Cerebellar nuclear complex (tissue), 1 donor: Measurements from ENCODE around the gene HIGD1B.
"Not testable (repeated sequence)": the region's sequence is repeated elsewhere in the genome, so short reads cannot be mapped to it uniquely, and the experiment has no call there.

Experiments used
- DNase-seq, 2 experiments: peaks; one replicate each; lab custom pipeline; 2025; lab: John Stamatoyannopoulos, UW

Gene HIGD1B

DNA sequence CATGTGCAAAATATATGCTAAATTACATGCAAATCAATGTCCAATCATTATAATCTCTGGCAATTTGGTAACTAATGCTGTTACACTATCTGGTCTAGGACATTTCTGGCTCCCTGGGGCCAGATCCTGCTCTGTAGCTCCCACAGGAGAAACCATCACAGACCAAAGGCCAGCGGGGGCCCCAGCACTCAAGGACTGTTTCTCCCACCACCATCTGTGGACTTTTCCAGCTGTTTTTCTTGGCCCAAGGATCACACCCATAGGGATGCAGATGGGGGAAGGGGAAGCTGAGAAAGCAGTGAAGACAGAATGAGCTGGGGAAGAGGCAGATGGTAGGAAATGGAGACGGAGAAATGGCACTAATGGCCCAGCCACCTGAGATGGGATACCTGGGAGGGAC lies at the start of gene HIGD1B:
TSS of gene HIGD1B (plus strand) at position 298 of the 400 bp plus-strand sequence. CDS start 270 bp downstream, outside the sequence.
- no peak for DNase-seq

DNA sequence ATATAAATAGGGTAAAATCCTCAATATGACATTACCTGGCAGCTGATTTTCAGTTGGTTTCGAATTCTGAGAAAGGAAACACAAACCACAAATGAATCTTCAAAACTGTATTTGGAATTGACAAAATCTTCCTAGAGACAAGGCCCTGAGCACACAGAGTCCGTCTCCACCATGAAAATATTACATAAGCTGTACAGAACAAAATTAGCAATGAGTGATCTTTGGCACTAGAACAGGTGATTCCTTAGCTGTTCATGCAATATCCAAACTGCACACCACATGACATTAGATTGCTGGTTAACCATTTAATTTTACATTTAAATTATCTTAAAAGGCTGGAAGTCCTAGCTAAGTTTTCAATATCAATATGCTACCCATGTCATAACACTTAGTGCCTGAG lies 49.3 kb upstream of the HIGD1B start:
- DNase-seq = peak in 1 of 2 experiments; percentile 19

- no peak for DNase-seq
Observed at GRCh38 chr17:44801880-44802279, 45.8 kb upstream of the HIGD1B start.

DNA sequence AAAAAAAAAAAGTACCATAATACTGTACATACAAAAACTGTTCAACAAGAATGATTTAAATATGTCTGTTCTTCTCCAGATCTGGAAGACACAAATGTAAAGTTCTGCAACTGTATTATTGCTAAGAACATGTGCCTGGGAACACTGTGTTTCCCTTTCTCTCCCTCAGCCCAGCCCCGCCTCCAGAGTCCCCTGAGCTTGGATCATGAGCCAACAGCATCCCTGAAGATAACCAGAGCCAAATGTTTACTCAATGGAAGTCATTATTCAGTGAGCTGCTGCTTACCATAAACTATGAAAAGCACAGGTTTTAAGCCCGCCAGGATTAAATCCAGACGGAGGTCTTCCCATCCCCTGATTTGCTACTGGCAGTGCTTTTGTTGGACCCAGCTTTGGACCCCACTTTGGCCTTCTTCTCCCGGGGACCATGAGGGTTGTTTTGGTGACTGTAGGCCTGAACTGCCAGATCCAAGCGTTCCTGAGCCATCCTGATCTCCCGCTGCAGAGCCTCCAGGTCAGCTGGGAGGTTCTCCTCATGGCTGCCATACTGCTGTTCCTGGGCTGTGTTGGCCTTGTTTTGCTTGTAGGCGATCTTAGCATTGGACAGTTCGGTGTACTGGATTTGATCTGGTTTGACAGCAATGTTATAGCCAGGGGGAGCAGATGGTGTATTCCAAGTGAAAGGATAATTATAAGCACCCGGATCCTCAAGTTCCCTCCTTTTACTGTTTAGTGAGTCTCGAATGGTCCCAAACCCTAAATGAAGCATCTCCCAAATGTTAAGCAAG lies 43.2 kb upstream of the HIGD1B start:
- DNase-seq = peak in 1 of 2 experiments; percentile 49

DNA sequence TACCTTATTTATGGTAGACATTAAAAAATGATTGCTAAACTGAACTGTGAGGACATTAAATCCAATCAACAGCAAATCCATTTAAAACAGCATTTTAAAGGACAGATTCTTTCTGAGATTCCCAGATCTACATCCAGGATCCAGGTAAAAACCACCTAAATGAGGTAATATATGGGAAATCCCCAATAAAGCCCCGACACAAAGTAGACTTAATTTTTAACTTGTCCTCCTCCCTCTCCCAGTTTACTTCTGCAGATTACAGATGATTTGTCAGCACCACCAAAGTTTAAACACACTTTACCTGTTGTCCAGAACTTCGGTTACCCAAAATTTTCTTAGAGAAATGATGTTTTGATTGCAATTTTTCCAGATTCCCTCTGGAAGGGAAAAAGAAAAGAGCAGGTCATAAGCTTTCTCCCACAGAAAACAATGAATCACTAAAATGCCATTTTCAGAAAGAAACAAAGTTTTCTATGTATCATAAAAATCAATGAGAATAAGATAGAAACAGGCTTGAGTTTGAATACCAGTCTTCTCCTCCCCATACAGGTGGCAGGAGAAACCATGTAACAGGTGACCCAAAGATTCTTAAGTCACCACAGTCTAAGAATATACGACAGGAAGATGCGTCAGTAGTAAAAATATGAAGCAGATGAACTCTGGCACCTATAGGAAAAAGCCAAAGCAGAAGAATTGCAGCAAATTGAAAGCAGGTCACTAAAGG lies 40.4 kb upstream of the HIGD1B start:
- DNase-seq = no peak

- DNase-seq = no peak
Observed at GRCh38 chr17:44807817-44808155, 39.9 kb upstream of the HIGD1B start.

GRCh38 chr17:44808156-44808555 lies 39.5 kb upstream of the HIGD1B start:
- DNase-seq = no peak

GRCh38 chr17:44808656-44809388 lies 38.9 kb upstream of the HIGD1B start:
- not testable (repeated sequence) for DNase-seq

DNA sequence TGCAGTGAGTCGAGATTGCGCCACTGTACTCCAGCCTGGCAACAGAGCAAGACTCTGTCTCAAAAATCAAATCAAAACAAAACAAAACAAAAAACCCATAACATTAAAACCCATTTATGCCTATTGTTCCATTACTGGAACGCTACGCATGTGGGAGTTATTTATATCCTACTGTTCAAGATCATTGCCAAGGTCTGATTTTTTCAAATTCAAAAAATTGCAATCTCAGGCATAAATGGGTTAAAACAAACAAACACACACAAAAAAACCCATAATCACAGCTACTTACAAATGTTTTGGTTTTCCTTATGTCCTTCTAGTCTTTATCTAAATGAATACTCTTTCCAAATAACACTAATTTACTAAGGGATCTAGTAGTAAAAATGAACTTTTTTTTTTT lies 35.4 kb upstream of the HIGD1B start:
- DNase-seq = no peak

GRCh38 chr17:44818508-44818907 lies 29.2 kb upstream of the HIGD1B start:
- not testable (repeated sequence) for DNase-seq

- no peak for DNase-seq
Observed at GRCh38 chr17:44820631-44821212, 27.0 kb upstream of the HIGD1B start.

DNA sequence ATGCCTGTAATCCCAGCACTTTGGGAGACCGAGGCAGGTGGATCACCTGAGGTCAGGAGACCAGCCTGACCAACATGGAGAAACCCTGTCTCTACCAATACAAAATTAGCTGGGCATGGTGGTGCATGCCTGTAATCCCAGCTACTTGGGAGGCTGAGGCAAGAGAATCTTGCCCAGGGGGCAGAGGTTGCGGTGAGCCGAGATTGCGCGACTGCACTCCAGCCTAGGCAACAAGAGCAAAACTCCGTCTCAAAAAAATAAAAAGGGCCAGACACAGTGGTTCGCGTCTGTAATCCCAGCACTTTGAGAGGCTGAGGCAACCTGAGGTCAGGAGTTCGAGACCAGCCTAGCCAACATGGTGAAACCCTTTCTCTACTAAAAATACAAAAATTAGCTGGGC lies 22.4 kb upstream of the HIGD1B start:
- not testable (repeated sequence) for DNase-seq

DNA sequence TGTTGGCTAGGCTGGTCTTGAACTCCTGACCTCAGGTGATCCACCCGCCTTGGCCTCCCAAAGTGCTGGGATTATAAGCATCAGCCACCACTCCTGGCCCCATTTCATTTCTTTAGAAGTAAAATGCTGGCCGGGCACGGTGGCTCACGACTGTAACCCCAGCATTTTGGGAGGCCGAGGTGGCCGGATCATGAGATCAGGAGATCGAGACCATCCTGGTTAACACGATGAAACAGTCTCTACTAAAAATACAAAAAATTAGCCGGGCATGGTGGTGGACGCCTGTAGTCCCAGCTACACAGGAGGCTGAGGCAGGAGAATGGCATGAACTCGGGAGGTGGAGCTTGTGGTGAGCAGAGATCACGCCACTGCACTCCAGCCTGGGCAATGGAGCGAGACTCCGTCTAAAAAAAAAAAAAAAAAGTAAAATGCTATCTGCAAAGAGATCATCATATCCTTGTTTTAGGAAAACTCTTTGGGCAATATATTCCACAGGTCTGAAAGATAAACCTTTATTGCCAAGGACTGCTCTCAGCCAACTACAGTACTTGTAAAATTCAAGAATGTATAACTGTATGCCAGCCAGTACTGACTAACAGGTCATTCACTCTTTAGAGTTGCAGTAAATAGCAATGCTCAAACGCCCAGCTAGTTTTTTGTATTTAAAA lies 21.4 kb upstream of the HIGD1B start:
- DNase-seq = no peak

DNA sequence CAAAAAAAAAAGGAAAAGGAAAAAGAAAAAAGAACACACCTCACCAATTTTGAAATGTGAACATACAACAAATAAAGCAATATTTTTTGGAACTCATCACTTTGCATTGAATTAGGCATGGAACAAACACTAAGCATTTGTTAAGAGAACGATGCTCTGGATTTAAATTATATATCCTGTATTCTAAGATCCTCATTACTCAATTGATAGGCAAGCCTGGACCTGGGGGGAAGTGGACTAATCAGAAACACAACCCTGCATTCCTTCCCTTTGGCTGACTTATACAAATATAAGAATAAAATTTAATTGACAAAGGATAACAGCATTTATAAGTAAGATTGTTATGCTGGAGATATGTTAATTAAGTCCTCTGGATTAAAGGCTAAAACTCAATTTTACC lies 19.8 kb upstream of the HIGD1B start:
- DNase-seq = no peak

DNA sequence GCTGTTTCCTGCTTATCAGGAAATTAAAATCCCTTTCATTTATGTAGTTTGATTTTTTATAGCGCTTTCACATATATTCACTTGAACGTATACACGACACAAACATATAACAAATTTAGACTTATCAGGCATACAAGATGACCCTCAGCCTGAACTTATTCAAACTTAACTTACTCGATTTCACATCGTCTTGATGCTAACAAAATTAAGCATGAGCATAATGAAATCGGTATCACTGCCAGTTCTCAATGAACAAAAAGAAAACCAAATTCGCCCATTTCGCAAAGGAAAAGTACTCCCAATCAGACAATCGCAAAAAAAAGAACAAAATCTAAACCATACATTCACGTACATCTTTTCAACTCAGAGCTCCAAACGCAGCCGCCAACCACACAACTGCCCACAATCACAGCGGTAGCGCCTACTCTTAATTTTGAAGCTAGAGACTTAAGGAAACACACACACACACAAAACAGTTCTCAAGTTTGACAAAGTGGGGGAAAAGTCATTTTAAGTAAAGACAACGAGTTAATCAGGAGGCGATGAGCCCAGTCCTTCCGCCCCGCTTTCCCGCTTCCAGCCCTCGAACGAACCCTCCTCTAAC lies 18.7 kb upstream of the HIGD1B start:
- DNase-seq = no peak

- no peak for DNase-seq
Observed at GRCh38 chr17:44829523-44830358, 17.9 kb upstream of the HIGD1B start, which contains the start of gene GJC1. Gene GJC1, minus strand, starts transcription at chr17:44830287. Its CDS starts 24,470 bp downstream, at chr17:44805817.

- peak in 1 of 2 experiments; percentile 8 for DNase-seq
Observed at GRCh38 chr17:44830359-44831288, 17.1 kb upstream of the HIGD1B start.

DNA sequence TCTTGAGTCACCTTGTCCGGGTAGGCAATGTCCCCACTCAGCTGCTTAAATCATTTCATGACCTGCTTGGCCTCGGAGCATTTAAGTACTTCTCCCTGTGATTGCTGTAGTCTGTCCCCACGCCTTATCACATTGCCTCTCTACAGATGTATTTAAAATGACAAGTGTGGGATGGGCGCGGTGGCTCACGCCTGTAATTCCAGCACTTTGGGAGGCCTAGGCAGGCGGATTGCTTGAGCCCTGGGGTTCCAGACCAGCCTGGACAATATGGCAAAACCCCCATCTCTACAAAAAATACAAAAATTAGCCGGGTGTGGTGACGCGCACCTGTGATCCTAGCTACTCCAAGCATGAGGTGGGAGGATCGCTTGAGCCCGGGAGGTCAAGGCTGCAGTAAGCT lies 16.3 kb upstream of the HIGD1B start:
- DNase-seq = no peak

DNA sequence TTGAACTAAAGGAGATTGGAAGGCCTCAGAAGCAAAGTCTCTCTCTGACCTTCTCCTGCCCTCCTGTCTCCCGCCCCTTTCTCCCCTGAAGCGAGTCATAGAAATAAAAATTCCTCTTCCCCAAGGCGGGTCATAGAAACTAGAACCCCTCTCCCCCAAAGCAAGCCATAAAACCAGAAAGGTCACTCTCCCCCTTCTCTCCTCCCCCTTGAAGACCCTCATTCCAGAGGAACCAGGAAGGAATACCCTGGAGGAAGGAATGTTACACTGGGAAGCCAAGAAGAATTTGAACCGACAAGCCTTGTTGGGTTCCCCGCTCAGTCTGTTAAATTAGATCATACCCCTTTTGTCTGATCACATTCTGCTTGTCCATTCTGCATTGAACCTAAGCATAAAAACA lies 14.9 kb upstream of the HIGD1B start:
- DNase-seq = no peak
